Mesenchymal stem cell (in vitro differentiated cells and primary cell): ENCODE results near the gene ATP8A1.

Experiments used
- DNase-seq: peaks from one replicate; pipeline ENCODE4 v3.0.0-alpha.2; 2013
- H2AFZ ChIP-seq: one replicate; pipeline ENCODE4 v1.6.1; 2013; ENCODE audit warnings: low read depth, mild to moderate bottlenecking, control low read depth, inconsistent platforms, low read length, moderate library complexity
- H2AK5ac ChIP-seq: 2 replicates; pipeline ENCODE4 v1.6.1; 2013; ENCODE audit warnings: low read length, moderate library complexity, mild to moderate bottlenecking, inconsistent platforms; ENCODE audit not compliant: severe bottlenecking
- H2BK120ac ChIP-seq: one replicate; pipeline ENCODE4 v1.6.1; 2013; ENCODE audit warnings: low read depth, mild to moderate bottlenecking, inconsistent platforms, low read length, moderate library complexity
- H2BK12ac ChIP-seq, 2 experiments: one replicate each; pipeline ENCODE4 v1.6.1; 2013; ENCODE audit warnings: inconsistent platforms in 2 of 2, low read length in 2 of 2, mild to moderate bottlenecking in 2 of 2, moderate library complexity in 2 of 2, control low read depth in 1 of 2
- H2BK15ac ChIP-seq: one replicate; pipeline ENCODE4 v1.6.1; 2013; ENCODE audit warnings: mild to moderate bottlenecking, low read depth, inconsistent platforms; ENCODE audit not compliant: poor library complexity, severe bottlenecking
- H2BK5ac ChIP-seq: 2 replicates; pipeline ENCODE4 v1.6.1; 2013; ENCODE audit warnings: low read depth, mild to moderate bottlenecking, low read length, control low read depth, inconsistent platforms; ENCODE audit not compliant: poor library complexity, severe bottlenecking
- H3K14ac ChIP-seq, 2 experiments: one replicate each; pipeline ENCODE4 v1.6.1; 2013; ENCODE audit warnings: inconsistent platforms in 2 of 2, low read length in 2 of 2, control low read depth in 1 of 2, mild to moderate bottlenecking in 1 of 2, moderate library complexity in 1 of 2
- H3K18ac ChIP-seq, 2 experiments: one replicate each; pipeline ENCODE4 v1.6.1; 2013; ENCODE audit warnings: inconsistent platforms in 2 of 2, low read length in 2 of 2, control low read depth in 1 of 2, low read depth in 1 of 2, mild to moderate bottlenecking in 1 of 2
- H3K23ac ChIP-seq, 2 experiments: one replicate each; pipeline ENCODE4 v1.6.1; 2013; ENCODE audit warnings: inconsistent platforms in 2 of 2, low read length in 2 of 2, mild to moderate bottlenecking in 2 of 2, moderate library complexity in 2 of 2, control low read depth in 1 of 2
- H3K27ac ChIP-seq: 2 replicates; pipeline ENCODE4 v1.5.1; 2013; ENCODE audit warnings: mild to moderate bottlenecking, moderate library complexity, low read length, control low read depth, inconsistent platforms; ENCODE audit not compliant: poor library complexity, severe bottlenecking
- H3K27me3 ChIP-seq, 2 experiments: 2 replicates each; pipeline versions ENCODE4 v1.6.1 to v1.7.0; 2013; ENCODE audit warnings: low read length in 2 of 2, mild to moderate bottlenecking in 2 of 2, moderate library complexity in 2 of 2, control low read depth in 1 of 2, inconsistent platforms in 1 of 2; ENCODE audit not compliant: control insufficient read depth in 1 of 2, insufficient read depth in 1 of 2
- H3K36me3 ChIP-seq, 2 experiments: 2 replicates each; pipeline versions ENCODE4 v1.6.1 to v1.7.0; 2013; ENCODE audit warnings: low read length in 2 of 2, control low read depth in 1 of 2, inconsistent platforms in 1 of 2, low read depth in 1 of 2, mild to moderate bottlenecking in 1 of 2; ENCODE audit not compliant: insufficient read depth in 2 of 2, control insufficient read depth in 1 of 2
- H3K4ac ChIP-seq, 2 experiments: one replicate each; pipeline ENCODE4 v1.6.1; 2013; ENCODE audit warnings: inconsistent platforms in 2 of 2, low read length in 2 of 2, mild to moderate bottlenecking in 2 of 2, moderate library complexity in 2 of 2, control low read depth in 1 of 2, low read depth in 1 of 2
- H3K4me1 ChIP-seq: 2 replicates; pipeline ENCODE4 v1.6.1; 2013; ENCODE audit warnings: low read depth, low read length, control low read depth; ENCODE audit not compliant: control insufficient read depth, insufficient read depth
- H3K4me2 ChIP-seq: 2 replicates; pipeline ENCODE4 v1.6.1; 2013; ENCODE audit warnings: low read length, mild to moderate bottlenecking, inconsistent platforms; ENCODE audit not compliant: poor library complexity, severe bottlenecking
- H3K4me3 ChIP-seq, 2 experiments: 2 replicates each; pipeline versions ENCODE4 v1.5.1 to v1.7.0; 2013; ENCODE audit warnings: low read length in 2 of 2, mild to moderate bottlenecking in 2 of 2, control low read depth in 1 of 2, low read depth in 1 of 2; ENCODE audit not compliant: insufficient read depth in 1 of 2
- H3K79me1 ChIP-seq: replicated peaks from 2 replicates; pipeline ENCODE4 v1.6.1; 2013; ENCODE audit warnings: mild to moderate bottlenecking, control low read depth, low read length, inconsistent platforms; ENCODE audit not compliant: poor library complexity, severe bottlenecking
- H3K9ac ChIP-seq: 2 replicates; pipeline ENCODE4 v1.7.0; 2013; ENCODE audit warnings: mild to moderate bottlenecking, low read length, moderate library complexity
- H3K9me3 ChIP-seq: 2 replicates; pipeline ENCODE4 v1.7.0; 2013; ENCODE audit warnings: mild to moderate bottlenecking, low read length; ENCODE audit not compliant: control insufficient read depth
- H4K8ac ChIP-seq: one replicate; pipeline ENCODE4 v1.6.1; 2013; ENCODE audit warnings: inconsistent platforms, mild to moderate bottlenecking, low read length, moderate library complexity
- H4K91ac ChIP-seq: one replicate; pipeline ENCODE4 v1.6.1; 2013; ENCODE audit warnings: mild to moderate bottlenecking, low read length, inconsistent platforms
- WGBS: methylation state at CpG from one replicate; pipeline ENCODE4 v1.1.7; 2013; ENCODE audit warnings: mixed read lengths; 5-methylcytosine and 5-hydroxymethylcytosine counted together

ATP8A1 gene

DNA sequence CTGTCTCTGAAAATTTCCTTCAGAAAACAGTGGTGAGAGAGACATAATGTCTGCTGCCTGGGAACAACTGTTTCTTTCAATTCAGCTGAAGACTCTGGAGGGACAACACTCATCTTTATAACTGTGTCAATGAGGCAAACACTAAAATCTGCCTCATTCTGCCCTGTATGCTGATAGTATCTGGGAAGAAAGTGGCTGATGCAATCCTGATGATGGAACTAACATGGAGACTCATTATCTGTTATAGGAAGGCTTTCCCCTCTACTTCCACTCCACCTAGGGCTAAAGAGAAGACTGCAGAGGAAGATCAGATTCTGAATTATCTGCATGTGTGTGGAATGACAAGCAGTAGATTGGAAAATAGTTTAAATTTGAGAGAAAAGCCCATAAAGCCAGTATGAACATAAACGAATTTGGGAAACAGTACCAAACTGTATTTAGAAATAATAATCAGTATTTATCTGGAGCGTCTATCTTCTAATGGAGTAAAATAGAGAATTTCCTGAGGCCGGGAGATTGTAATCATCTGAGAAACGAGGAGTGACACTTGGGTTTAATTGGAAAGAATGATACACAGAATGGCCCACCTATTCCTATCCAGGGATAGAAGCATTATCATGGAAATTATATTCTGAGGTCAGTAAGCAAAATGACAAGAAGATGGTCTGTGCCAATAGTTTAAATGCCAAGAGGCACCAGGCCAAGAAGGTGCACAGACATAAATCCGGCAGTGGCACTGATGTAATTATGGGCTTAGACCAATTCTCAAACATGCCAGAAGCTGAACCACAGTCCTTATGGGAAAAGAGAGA lies 174.2 kb downstream of the ATP8A1 start:
- H2AK5ac ChIP-seq: no peak overlapping the region
- H3K4ac ChIP-seq: no peak overlapping the region
- H3K4me2 ChIP-seq: no peak overlapping the region
- no peak overlapping the region for H4K8ac ChIP-seq
- DNase-seq: no peak
- WGBS: 90% methylated on average over 4 of the region's 5 CpGs
- no peak overlapping the region for H3K18ac ChIP-seq
- H3K79me1 ChIP-seq: no peaks in the 10 kb centered on the region
- no peak overlapping the region for H2BK5ac ChIP-seq
- peaks cover 0 to 19% of the 10 kb centered on the region in 2 experiments for H3K27me3 ChIP-seq
- peaks cover 1% of the 10 kb centered on the region for H3K4me1 ChIP-seq
- H3K36me3 ChIP-seq: no peaks in the 10 kb centered on the region
- H2AFZ ChIP-seq: no peak overlapping the region
- no peak overlapping the region for H4K91ac ChIP-seq
- peak overlapping the region; percentile 8 for H3K9ac ChIP-seq
- no peak overlapping the region for H2BK12ac ChIP-seq
- H3K14ac ChIP-seq: no peak overlapping the region
- H2BK120ac ChIP-seq: no peak overlapping the region
- H3K27ac ChIP-seq: no peak overlapping the region
- no peak overlapping the region for H2BK15ac ChIP-seq
- H3K9me3 ChIP-seq: no peaks in the 10 kb centered on the region
- H3K23ac ChIP-seq: no peak overlapping the region
- H3K4me3 ChIP-seq: peak overlapping the region in 1 of 2 experiments; percentile 4

DNA sequence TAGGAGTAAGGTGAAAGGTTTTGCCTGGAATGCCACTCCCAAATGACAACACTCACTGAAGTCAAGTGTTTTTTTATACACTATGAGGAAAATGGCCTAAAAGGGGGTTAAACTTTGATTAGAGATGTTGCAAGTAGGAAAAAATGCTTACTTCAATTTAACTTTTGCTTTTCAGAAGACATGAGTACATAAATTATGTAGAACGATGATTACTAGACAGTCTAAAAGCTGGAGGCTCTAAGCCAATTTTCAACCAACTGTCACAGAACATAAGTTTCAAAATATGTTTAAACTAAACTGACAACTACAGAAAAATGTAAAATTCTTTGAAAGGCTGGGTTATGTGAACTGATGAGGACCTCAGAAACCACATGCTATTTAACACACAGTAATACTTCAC lies 176.2 kb downstream of the ATP8A1 start:
- no peaks in the 10 kb centered on the region for H3K36me3 ChIP-seq
- H2BK5ac ChIP-seq: no peak overlapping the region
- H3K23ac ChIP-seq: no peak overlapping the region
- no peaks in the 10 kb centered on the region for H3K79me1 ChIP-seq
- no peak overlapping the region for H3K4ac ChIP-seq
- H3K9ac ChIP-seq: no peak overlapping the region
- DNase-seq: no peak
- peaks cover 1% of the 10 kb centered on the region for H3K4me1 ChIP-seq
- no peak overlapping the region for H4K8ac ChIP-seq
- H3K4me2 ChIP-seq: no peak overlapping the region
- H3K9me3 ChIP-seq: no peaks in the 10 kb centered on the region
- H2BK12ac ChIP-seq: no peak overlapping the region
- no peak overlapping the region for H2AFZ ChIP-seq
- H2AK5ac ChIP-seq: no peak overlapping the region
- no peak overlapping the region for H2BK120ac ChIP-seq
- no peak overlapping the region for H2BK15ac ChIP-seq
- no peak overlapping the region for H3K4me3 ChIP-seq
- H3K18ac ChIP-seq: no peak overlapping the region
- H3K27ac ChIP-seq: no peak overlapping the region
- no CpG with 5 or more reads among the region's 1 CpG for WGBS
- no peak overlapping the region for H3K14ac ChIP-seq
- H3K27me3 ChIP-seq: peaks cover 0 to 19% of the 10 kb centered on the region in 2 experiments
- H4K91ac ChIP-seq: no peak overlapping the region

DNA sequence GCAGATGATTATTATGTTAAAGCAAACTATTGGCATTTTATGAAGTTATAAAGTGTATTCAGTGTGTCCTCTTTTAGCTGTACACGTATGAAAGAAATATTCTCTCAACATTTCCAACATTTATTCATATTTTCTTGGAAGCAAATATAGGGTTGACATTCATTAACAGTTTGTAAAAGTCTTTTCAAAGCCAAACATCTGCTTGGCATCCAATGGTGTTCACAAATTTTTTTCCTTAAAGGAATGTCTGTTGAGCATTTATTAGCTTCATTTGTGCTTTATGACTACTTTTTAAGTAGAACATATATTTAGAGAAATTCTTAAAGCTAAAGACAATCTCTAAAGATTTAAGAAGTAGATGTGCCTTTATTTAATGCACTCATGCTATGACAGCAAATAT lies 176.6 kb downstream of the ATP8A1 start:
- H3K23ac ChIP-seq: no peak overlapping the region
- H3K36me3 ChIP-seq: no peaks in the 10 kb centered on the region
- no peak overlapping the region for H3K4ac ChIP-seq
- no peak overlapping the region for H3K4me3 ChIP-seq
- no peaks in the 10 kb centered on the region for H3K79me1 ChIP-seq
- H3K9ac ChIP-seq: no peak overlapping the region
- H2BK15ac ChIP-seq: no peak overlapping the region
- H3K9me3 ChIP-seq: no peaks in the 10 kb centered on the region
- H3K4me1 ChIP-seq: peaks cover 1% of the 10 kb centered on the region
- no CpG with 5 or more reads among the region's 1 CpG for WGBS
- H2BK120ac ChIP-seq: no peak overlapping the region
- no peak overlapping the region for H2AFZ ChIP-seq
- DNase-seq: no peak
- peaks cover 0 to 15% of the 10 kb centered on the region in 2 experiments for H3K27me3 ChIP-seq
- H3K14ac ChIP-seq: no peak overlapping the region
- H2BK5ac ChIP-seq: no peak overlapping the region
- no peak overlapping the region for H2BK12ac ChIP-seq
- H4K91ac ChIP-seq: no peak overlapping the region
- H3K27ac ChIP-seq: no peak overlapping the region
- H4K8ac ChIP-seq: no peak overlapping the region
- H2AK5ac ChIP-seq: no peak overlapping the region
- no peak overlapping the region for H3K18ac ChIP-seq
- H3K4me2 ChIP-seq: no peak overlapping the region

DNA sequence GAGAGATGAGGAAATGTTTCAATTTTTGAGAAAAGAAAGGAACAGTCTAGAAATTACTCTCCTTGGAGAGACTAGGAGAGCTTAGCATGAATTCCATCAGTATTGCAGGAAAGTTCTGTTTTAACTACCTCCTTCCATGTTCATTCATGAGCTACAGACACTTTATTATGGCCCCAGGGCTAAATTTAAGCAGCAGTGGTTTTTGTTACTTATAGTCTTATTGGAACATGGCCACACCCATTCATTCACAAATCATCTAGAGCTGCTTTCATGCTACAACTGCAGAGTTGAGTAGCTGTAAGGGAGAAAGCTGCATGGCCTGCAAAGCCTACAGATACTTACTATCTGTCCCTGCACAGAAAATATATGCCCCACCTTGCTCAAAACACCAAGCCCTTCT lies 178.0 kb downstream of the ATP8A1 start:
- Histone ChIP-seq H2BK120ac (no peak overlapping the region), H2AFZ (no peak overlapping the region), H3K79me1 (no peaks in the 10 kb centered on the region), H3K4me1 (peaks cover 3% of the 10 kb centered on the region), H2BK5ac (no peak overlapping the region), H3K4me2 (no peak overlapping the region), H2AK5ac (no peak overlapping the region), H3K9ac (no peak overlapping the region), H3K23ac (no peak overlapping the region), H3K18ac (no peak overlapping the region), H2BK12ac (no peak overlapping the region), H4K91ac (no peak overlapping the region), H3K27ac (no peak overlapping the region), H3K27me3 (peaks cover 0 to 12% of the 10 kb centered on the region in 2 experiments), H3K4ac (no peak overlapping the region), H3K9me3 (no peaks in the 10 kb centered on the region), H4K8ac (no peak overlapping the region), H2BK15ac (no peak overlapping the region), H3K14ac (no peak overlapping the region), H3K4me3 (no peak overlapping the region), H3K36me3 (no peaks in the 10 kb centered on the region)
- no peak for DNase-seq
